Choroid plexus epithelial cell (primary cell): ENCODE measurements around the gene TMSB10.

Experiments
- DNase-seq: peaks from one replicate; pipeline ENCODE4 v3.0.0-alpha.2; 2010; ENCODE audit warnings: low read depth
- H3K4me3 ChIP-seq: 2 replicates; pipeline ENCODE4 v1.5.1; 2011; ENCODE audit warnings: low read depth, mild to moderate bottlenecking, control low read depth, low read length, moderate library complexity
- TF ChIP-seq, protein P1 (sequence below): conservative IDR thresholded peaks from 2 replicates; pipeline ENCODE4 v1.5.1; 2011; ENCODE audit warnings: low read depth, mild to moderate bottlenecking, control low read depth, inconsistent platforms, low read length, moderate library complexity

Gene TMSB10

DNA sequence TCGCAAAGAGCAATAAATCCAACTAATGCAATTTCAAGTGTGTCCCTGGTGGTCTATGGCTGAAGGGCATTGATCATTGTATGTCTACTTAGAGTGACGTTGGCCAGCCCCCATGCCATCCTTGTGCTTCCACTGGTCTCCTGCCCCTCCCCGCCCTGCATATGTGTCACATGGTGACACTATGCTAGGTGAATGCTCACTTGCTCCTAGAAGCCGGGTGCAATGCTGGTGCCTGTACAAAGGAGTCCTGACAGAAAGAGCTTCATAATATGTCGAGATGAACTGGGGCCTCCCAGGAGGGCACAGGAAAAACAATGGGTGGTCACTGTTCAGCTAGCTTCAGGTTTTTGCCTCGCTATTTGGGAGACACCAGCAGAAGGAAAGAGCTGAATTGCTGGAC is 18.7 kb upstream of the TMSB10 start:
- TF ChIP-seq, protein P1, sequence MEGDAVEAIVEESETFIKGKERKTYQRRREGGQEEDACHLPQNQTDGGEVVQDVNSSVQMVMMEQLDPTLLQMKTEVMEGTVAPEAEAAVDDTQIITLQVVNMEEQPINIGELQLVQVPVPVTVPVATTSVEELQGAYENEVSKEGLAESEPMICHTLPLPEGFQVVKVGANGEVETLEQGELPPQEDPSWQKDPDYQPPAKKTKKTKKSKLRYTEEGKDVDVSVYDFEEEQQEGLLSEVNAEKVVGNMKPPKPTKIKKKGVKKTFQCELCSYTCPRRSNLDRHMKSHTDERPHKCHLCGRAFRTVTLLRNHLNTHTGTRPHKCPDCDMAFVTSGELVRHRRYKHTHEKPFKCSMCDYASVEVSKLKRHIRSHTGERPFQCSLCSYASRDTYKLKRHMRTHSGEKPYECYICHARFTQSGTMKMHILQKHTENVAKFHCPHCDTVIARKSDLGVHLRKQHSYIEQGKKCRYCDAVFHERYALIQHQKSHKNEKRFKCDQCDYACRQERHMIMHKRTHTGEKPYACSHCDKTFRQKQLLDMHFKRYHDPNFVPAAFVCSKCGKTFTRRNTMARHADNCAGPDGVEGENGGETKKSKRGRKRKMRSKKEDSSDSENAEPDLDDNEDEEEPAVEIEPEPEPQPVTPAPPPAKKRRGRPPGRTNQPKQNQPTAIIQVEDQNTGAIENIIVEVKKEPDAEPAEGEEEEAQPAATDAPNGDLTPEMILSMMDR, result no peak
- DNase-seq, result no peak
- no peak overlapping the region for H3K4me3 ChIP-seq

DNA sequence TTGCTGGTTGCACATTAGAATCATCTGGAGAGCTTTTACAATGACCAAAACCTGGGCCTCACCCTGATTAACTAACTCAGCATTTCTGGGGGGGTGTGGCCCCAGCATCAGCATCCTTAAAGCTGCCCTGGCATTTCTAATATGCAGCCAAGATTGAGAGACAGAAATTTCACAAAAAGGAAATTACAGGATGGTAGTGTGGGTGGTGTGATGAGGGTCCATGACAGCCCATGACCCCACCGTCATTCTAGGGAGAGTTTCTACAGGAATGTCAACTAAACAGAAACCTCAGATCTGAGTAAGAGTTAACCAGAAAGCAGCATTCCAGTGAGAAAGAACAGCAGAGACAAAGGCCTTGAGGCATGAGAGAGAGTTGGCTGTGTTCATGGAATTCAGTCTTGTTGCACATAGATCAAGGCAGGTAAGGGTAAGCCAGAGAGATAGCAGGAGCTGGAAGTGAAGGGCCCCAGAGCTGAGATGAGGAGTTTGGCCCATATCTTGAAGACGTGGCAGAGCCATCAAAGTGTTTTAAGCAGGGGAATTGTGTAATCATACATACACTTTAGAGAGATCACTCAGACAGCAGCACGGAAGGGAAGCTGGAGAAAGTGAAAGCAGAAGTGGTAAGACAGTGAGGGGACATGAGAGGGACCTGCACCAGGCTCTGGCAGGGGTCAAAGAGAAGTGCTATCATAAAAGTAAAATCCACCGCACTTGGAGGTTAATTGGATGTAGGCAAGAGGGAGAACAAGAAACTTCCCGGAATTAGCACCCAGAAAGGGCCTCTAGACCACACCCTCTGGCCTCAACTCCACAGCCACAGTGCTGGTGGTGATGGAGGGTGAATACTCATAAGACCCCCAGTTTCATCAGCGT is 16.8 kb upstream of the TMSB10 start:
- H3K4me3 ChIP-seq, result no peak overlapping the region
- peak; percentile 82 for DNase-seq

DNA sequence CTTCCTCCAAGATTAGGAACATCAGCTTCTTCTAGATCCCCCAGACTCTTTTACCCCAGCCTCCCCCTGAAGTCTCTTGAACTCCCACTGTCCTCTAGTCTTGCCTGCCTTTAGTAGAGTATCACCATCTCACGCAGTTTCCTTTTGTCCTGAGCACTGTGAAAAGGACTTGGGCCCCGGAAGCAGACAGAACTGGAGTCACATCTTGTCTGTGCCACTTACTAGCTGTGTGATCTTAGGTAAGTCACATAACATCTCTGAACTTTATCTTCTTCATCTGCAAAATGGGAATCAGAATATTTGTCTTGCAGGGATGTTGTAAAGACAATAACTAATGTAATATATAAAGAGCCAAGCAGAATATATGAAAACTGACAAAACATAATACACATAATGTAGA is 16.1 kb upstream of the TMSB10 start:
- no peak overlapping the region for H3K4me3 ChIP-seq
- TF ChIP-seq, protein P1, result no peak
- DNase-seq, result no peak

More for the DNA sequence above, 16.8 kb upstream of the TMSB10 start:
- TF ChIP-seq, protein P1, result no peak

DNA sequence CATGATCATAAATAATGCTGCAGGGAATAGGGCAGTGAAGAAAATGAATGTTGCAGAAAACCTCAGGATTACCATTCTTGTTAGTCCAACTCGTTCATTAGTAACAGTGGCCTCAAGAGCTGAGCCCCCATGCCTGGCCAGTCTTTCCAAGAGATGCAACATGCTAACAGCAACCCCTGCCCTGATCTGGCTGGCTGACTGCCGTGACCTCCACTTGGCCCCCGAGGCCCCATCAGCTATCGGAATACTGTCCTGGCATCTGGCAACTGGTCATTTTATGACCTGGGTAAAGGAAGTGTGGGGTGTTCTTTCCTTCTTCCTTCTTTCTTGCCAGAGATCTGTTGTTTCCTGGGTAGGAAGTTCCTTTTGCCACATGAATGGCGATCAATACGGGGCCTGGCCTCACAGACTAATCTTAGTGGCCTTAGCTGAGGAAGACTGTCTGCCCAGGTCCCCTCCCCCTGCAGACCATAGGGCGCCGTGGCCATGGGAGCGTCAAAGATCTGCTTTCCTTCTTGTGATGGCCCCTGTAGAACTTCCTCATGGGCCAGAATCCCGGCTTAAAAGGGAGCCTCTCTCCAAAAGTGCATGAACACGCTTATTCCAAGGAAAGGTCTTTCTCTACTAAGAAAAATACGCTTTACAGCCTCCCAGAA is 14.0 kb upstream of the TMSB10 start:
- TF ChIP-seq, protein P1, result no peak
- no peak overlapping the region for H3K4me3 ChIP-seq
- DNase-seq, result no peak

DNA sequence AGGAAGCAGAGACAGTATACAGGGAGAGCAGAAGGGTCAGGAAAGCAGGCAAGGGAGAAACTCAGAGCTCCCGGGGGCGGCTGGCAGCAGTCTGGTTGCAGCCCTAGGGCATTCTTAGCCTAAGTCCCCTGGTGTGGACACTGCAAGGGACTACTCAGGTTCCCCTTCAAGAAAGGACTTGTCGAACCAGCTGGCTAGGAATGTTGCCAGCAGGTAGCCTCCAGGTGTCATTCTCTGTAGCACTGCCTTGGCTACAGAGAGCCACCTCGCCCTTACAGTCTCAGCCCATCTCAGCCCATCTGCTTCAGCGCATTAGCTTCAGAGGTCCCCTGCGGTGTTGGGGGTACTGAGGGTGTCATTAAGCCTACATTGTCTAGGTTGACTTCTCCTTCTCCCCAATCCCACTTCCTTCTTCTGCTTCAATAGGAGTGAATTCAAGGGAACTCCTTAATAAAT is 11.3 kb upstream of the TMSB10 start:
- TF ChIP-seq, protein P1, result no peak
- no peak overlapping the region for H3K4me3 ChIP-seq
- DNase-seq, result no peak

DNA sequence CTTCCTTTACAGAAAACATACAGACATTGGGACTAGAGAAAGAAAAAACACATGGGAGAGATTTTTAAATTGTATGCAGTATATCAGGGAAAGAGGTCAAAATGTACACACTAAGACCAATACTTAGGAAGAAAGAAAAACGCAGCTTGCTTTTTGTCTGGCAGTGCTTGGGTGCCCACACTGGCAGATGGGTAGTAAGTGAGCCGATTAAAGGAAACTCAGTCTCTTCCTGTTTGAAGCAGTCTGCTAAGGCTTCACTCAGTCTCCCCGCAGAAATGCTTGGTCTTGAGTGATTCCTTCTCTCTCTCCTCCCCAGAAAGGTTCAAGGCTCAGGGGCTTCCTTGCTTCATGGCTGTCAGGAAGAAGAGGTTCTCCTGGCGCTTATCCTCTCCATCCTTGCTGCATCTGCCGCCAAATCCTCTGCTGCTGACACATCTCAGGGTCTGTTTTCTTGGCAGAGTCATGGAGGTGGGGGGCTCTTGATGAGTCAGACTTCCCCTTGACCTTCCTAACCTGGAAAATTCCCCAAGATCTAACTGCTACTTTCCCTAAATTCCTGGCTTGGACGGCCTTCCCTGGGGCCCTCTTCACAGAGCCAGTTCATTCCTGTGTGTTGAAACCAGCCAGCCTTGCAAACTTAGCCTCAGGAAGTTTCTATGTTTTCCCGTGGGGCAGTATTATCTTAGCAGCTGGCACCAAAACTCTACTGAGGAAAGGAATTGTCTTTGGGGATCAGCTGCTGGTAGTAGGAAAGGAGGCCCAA is 10.5 kb upstream of the TMSB10 start:
- DNase-seq, result peak; percentile 39
- no peak overlapping the region for H3K4me3 ChIP-seq
- TF ChIP-seq, protein P1, result no peak
